Heart left ventricle (tissue), 13 donors: ENCODE measurements around the gene LORICRIN.

Experiments used
- CTCF ChIP-seq, 12 donors: fragments of 200-600 bp; sonication (generic) in 4 of 12; IDR thresholded peaks; one replicate each; pipeline versions ENCODE4 v1.5.0 to v1.8.0; 2018 to 2022; ENCODE audit warnings: antibody characterized with exemption in 12 of 12, mild to moderate bottlenecking in 5 of 12
- POLR2A ChIP-seq, 2 donors: fragments of 450-650 bp; IDR thresholded peaks; one replicate each; pipeline ENCODE4 v1.6.1; 2017; ENCODE audit warnings: antibody characterized with exemption in 2 of 2, mild to moderate bottlenecking in 2 of 2, moderate library complexity in 2 of 2
- donor health status: ischemic (EF 13 %, LVEDD 7.1; RV severe dilation, severe dysfunction).
- donor health status: DM: no; HTN: yes; CAD: no.
- donor health status: DM: no; HTN: no; CAD: no.
- donor health status: ischemic (EF 25% LVEDD 6.9; RV normal size, moderate dysfunction).
- donor health status: ischemic (EF 25% LVEDD 5.7; RV mildly dilated, moderate dysfunction).
- donor health status: ischemic (EF 35%, LVEDD 5.7; RV mildly dilated, moderate dysfunction).
- donor health status: nonischemic (EF 11% LVEDD 7.7; RV severe dilation, severe dysfunction).
- donor health status: DM: yes; HTN: yes; CAD: no.
- donor health status: PGD.
- donor health status: ischemic (EF 29% LVEDD 5.4; RV normal size, mild dysfunction).
- donor health status: nonischemic (EF 23%, LVEDD 6.1; RV moderate dilation, normal function).

GRCh38 chr1:153248176-153248879 lies 11.2 kb upstream of the LORICRIN start:
- TF ChIP-seq CTCF (IDR thresholded peaks at IDR 0.05) (no peak), POLR2A (IDR thresholded peaks at IDR 0.05) (no peak)
